Sigmoid colon (tissue), 3 donors: Measurements from ENCODE around the gene COX8C.

Source experiments
- POLR2A ChIP-seq, 2 donors: fragments of 450-650 bp; IDR thresholded peaks; one replicate each; pipeline ENCODE4 v1.6.1; 2016; ENCODE audit warnings: antibody characterized with exemption in 2 of 2, mild to moderate bottlenecking in 2 of 2, moderate library complexity in 2 of 2
- TF ChIP-seq, protein P1 (sequence below), 4 experiments: fragments of 450-650 bp in 3 of 4; fragments of 200-600 bp in 1 of 4; IDR thresholded peaks; one replicate each; pipeline ENCODE4 v1.5.1; 2016 to 2019; ENCODE audit warnings: antibody characterized with exemption in 4 of 4, mild to moderate bottlenecking in 3 of 4, moderate library complexity in 2 of 4

DNA sequence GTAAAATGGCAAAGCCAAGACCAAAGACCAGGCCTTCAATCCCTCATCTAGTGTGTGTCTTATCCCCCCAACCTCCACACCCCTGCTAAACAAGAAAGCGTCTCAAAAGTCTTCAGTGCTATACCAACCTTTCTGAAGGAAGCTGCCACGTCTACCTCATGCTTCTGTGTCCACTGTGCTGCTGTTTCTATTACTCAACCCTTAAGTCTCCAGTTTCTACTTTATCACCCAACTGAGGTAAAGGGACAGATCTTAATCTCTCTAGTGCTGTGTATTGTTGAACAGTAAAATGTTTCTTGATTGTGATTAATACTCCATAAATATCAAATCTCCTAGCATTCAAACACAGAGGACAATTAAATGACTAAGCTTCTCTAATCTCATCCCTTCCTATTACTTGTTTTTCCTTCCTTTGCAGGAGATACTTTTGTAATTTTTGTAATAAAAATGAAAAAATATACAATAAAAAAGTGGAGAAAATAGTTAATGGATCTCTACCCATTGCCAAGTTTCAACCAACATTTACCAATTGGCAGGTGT is 37.5 kb upstream of the COX8C start:
- TF ChIP-seq POLR2A (IDR thresholded peaks at IDR 0.05) = no peak
- TF ChIP-seq, protein P1, sequence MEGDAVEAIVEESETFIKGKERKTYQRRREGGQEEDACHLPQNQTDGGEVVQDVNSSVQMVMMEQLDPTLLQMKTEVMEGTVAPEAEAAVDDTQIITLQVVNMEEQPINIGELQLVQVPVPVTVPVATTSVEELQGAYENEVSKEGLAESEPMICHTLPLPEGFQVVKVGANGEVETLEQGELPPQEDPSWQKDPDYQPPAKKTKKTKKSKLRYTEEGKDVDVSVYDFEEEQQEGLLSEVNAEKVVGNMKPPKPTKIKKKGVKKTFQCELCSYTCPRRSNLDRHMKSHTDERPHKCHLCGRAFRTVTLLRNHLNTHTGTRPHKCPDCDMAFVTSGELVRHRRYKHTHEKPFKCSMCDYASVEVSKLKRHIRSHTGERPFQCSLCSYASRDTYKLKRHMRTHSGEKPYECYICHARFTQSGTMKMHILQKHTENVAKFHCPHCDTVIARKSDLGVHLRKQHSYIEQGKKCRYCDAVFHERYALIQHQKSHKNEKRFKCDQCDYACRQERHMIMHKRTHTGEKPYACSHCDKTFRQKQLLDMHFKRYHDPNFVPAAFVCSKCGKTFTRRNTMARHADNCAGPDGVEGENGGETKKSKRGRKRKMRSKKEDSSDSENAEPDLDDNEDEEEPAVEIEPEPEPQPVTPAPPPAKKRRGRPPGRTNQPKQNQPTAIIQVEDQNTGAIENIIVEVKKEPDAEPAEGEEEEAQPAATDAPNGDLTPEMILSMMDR (IDR thresholded peaks at IDR 0.05) = no peak
